C1 segment of cervical spinal cord (tissue), 14 donors: ENCODE data around the gene TTLL10.
"Not testable (repeated sequence)": the region's sequence is repeated elsewhere in the genome, so short reads cannot be mapped to it uniquely, and the experiment has no call there.

Source experiments
- DNase-seq, 14 donors: peaks; one replicate each; lab custom pipeline; 2025; lab: John Stamatoyannopoulos, UW

Gene TTLL10

DNA sequence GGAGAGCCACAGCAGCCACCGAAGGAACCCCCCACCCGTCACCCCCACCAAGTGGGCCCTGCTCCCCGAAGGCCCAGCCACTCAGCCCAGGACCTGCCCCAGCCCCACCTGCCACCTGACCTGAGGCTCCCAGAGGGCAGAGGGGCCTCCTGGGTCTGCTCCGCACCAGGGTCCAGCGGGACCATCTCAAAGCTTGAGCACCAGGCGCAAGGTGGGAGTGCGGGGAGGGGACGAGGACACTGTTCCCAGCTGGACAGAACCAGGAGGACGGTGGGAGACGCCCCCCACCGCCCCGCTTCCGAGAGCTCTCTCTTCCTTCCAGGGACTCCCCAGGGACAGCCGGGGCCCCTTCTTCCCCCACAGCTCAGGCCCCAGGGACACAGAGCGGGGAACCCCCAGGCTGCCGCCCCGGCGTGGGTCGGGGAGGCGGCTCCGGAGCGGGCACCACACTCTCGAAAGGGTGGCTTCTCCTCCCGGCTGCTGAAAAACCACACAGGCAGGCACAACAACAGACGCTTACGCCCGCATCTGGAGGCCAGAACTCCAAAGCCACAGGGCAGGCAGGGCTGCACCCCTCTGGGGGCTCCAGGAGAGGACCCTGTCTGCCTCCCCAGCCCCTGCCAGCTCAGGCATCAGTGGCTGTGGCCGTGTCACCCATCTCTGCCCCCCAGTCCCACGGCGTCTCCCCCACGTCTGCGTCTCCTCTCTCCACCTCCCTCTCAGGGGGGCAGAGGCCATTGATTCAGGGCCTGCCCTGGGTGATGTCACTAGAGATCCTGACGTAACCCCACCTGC, 1.9 kb upstream of the TTLL10 start:
- no peak for DNase-seq

DNA sequence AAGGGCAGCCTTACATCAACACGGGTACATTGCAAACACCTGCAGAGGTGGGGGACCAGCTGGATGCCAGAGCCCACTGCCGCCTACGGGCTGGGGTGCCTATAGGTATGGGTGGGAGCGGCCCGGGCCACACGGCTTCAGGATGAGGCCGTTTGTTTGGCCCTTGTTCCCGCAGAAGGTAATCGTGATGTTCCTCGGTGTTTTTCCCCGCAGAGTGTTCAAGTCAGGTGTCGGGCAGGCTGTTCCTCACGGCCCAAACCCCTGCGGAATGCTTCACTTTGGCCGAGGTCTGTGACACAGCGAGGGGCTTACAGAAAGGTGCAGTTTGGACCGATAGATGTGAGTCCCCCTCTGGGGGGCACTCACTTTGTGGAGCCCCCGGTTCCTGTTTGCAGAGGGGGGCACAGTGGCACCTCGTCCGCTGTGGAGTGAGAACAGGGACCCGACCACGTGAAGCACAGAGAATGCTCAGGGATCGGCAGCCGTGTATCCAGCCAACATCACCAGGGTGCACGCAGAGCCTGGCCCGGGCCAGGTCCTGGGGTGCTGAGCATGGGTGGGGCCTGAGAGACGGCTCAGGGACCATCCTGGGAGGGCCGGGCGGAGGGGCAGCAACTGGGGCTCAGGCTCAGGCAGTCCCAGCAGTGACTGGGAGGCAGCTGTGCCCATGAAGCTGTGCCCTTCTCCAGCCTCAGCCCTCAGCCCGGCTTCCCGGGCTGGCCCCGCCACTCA, 453 bp upstream of the TTLL10 start:
- no peak for DNase-seq

DNA sequence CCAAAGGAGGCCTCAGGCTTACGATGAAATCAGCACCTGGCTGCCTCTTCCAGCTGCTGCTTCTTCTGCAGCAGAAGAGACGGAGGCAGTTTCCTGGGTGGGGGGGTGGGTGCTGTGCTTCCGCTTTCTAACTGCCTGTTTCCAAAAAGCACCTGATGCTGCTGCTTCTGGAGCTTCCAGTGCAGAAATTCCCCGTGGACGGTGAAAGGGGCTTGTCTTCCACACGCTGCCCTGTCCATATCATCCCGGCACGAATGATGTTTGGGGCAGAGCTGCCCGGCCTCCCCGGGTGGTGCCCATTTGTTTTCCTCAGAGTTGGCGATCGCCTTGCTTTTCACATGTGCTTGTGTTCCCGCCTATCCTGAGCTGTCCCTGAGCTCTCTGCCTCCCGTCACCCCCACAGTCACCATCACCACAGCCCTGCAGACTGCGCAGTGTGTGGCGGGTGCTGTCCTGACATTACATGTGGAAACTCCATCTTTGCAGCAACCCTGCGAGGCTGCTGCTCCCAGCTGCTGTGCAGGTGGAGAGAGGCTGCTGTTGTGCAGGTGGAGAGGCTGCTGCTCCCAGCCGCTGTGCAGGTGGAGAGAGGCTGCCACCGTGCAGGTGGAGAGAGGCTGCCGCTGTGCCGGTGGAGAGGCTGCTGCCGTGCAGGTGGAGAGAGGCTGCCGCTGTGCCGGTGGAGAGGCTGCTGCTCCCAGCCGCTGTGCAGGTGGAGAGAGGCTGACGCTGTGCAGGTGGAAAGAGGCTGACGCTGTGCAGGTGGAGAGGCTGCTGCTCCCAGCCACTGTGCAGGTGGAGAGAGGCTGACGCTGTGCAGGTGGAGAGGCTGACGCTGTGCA, 1.8 kb downstream of the TTLL10 start:
- no peak for DNase-seq

DNA sequence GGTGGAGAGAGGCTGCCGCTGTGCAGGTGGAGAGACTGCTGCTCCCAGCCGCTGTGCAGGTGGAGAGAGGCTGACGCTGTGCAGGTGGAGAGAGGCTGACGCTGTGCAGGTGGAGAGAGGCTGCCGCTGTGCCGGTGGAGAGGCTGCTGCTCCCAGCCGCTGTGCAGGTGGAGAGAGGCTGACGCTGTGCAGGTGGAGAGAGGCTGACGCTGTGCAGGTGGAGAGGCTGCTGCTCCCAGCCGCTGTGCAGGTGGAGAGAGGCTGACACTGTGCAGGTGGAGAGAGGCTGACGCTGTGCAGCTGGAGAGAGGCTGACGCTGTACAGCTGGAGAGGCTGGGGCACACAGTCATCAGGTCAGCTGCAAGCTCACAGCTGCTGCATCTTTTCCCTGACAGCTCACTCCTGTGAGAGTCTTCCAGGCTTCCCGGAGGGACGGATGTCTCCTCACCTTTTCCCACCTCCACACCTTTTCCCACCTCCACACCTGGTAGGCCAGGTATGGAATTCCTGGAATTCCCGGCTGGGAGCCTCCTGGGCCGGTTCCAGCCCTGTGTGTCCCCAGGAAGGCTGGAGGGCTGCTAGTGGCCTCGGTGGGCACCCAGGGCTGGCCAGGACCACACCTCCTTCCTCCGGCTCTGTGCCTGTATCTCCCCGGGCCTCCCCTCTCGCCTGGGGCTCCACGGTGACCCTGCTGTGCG, 2.5 kb downstream of the TTLL10 start:
- not testable (repeated sequence) for DNase-seq

DNA sequence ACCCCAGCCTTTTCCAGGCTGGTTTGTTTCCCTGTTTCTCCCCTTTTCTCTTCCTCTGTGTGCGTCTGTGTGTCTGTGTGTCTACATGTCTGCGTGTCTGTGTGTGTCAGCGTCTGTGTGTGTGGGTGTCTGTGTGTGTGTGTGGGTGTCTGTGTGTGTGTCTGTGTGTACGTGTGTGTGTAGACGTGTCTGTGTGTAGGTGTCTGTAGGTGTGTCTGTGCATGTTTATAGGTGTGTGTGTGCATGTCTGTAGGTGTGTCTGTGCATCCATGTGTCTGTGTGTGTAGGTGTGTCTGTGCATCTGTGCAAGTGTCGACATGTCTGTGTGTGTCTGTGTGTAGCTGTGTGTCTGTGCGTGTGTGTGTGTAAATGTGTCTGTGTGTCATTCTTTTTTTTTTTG, 3.3 kb downstream of the TTLL10 start:
- no peak for DNase-seq

DNA sequence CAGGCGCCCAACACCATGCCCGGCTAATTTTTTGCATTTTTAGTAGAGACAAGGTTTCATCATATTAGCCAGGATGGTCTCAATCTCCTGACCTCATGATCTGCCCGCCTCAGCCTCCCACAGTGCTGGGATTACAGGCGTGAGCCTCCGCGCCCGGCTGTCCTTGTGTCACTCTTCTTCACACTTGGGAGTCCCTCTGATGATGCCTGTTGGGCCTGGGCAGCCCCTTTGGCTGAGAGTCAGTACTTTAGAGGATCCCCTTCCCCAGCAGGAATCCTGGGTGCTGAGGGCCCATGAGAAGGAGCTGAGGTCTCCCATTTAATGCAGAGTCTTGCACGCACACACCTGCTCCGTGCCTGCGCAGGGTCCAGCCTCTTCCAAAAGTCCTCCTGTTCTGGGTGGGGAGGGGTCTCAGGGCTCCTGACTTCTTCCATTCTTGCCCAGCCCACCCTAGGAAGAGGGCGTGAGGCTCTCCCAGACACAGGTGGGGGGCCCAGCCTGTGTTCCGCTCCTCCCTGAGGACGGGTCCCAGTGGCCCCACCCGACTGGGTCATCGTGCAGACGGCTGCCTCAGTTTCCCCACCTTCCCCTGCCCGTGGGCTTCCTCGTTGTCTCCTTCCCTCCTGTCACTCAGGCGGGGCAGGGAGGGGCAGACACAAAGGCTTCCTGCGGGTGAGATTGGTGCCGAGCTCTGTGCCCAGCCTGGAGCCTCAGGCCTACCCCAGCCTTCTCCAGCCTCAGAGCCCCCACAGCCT, 3.9 kb downstream of the TTLL10 start:
- DNase-seq: no peak

DNA sequence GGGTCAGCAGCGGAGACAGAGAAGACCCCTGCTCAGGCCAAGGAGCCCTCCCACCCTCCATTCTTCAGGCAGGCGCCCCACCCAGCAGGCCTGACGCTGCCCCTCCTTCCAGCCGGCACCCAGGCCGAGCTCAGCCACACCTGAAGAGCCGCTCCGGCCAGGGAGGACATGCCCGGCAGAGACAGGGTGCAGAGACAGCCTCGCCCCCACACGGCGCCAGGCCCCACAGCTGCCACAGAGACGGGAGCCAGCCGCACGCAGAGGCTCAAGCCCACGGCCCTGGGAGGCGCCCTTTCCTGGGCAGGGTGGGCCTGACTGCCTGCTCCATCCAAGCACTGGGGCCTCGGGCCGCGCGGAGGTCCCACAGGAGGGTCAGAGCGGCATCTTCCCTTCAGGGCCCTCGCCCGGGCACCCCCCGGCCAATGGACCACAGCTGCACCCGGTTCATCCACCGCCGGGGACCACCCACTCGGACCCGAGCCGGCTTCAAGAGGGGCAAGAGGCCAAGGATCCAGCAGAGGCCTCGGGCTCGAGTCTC, 5.2 kb downstream of the TTLL10 start:
- no peak for DNase-seq

DNA sequence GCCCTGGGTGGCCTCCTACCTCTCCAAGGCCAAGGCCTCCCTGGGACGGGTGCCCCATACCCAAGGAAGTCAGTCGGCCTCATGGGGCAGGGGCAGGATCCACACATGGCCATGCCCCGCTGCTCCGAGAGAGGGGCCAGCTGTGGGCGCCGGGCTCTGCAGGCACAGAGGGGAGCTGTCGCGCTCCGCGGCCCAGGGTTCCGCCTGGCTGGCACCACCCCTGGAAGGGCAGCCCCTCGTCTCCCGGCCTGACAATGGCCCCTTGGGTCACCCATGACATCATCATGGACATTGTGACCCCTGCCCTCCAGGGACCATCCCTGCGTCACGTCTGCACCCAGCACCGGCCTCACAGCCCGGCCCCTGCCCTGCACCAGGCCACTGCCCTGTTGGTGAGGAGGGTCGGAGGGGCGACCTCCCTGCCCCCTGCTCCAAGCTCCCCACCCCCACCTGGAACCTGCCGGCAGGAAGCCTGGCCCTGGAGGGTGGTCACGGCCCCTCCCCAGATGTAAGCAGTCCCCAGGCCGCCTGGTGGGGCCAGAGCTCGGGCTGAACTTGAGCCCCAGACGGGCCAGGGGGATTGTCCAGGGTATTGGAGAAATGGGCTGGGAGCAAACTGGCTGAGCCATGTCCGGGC, 5.8 kb downstream of the TTLL10 start:
- DNase-seq: no peak

DNA sequence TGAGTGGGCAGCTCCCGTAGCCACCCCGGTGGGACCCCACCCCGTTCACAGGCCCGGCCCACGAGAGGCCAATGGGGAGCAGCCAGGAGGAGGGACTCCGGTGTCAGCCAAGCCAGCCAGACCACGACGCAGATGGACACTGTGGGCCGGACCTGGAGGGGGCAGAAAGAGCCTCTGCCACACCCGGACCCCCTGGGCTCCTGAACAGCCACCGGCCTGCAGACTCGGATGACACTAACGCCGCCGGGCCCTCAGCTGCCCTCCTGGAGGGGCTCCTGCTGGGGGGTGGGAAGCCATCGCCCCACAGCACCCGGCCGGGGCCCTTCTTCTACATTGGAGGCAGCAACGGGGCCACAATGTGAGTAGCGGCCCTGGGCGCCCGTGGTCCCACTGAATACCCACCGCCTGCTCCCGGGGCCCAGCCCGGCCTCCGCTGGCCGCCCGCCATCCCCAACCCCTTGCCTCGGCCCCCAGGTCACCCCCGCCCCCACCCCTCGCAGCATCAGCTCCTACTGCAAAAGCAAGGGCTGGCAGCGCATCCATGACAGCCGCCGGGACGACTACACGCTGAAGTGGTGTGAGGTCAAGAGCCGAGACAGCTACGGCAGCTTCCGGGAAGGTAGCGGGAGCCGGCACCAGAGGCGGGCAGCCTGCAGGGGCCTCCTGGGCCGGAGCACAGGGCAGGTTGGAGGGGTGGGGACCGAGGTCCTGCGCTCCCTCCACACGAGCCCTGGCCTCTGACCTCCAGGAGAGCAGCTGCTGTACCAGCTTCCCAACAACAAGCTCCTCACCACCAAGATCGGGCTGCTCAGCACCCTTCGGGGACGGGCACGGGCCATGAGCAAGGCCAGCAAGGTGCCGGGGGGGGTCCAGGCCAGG, 6.5 kb downstream of the TTLL10 start:
- DNase-seq: no peak

DNA sequence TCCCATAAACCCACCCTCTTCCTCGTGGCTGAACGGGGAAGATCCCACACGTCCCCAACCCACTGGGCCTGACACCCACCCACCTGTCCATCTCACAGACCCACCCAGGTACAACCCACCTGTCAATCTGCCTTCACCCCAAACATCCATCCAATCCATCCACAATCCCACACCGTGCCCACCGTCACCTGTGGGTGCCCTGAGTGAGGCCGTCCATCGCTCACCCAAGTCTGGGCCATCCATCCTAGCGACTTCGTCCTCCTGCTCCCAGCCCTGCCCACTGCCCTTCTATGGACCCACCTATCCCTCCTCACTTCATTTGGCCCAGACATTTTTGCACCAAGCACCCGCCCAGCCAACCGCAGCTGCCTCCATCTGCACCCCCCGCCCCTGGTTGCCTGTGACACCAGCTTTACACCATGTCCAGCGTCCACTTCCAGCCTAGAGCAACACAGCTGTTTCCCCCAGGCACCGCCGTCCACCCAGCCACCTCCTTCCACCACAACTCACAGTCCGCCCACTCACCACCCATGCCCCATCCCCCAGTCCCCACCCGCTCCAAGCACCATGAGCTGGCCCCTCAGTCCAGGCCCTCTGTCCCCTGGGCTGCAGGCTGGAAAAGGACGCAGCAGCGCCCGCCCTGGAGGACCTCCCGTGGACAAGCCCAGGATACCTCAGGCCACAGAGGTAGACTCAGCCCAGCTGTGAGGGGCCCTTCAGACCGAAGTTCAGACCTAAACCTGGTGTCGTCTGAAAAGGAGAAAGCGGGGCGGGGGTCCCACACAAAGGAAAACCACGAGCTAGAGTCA, 7.7 kb downstream of the TTLL10 start:
- DNase-seq: no peak

DNA sequence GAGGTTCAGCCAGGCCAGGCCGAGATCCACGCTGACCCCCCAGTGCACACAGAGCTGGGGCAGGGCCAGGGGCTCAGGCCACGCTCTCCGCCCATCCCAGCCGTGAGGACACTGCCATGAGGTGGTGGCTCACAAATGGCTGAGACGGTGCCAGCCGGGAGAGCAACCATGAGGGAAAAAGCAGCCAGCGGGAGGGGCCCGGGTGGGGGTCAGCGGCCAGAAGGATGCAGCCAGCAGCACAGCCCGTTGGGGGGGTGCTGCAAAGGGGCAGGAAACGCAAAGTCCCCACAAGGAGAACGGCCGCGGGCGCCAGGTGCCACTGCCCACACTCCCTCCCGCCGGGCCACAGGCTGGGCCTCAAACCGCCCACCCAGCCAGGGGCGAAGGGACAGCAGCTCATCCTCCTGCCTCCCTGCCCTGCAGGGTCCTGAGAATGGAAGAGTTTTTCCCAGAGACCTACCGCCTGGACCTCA, 8.3 kb downstream of the TTLL10 start:
- no peak for DNase-seq

DNA sequence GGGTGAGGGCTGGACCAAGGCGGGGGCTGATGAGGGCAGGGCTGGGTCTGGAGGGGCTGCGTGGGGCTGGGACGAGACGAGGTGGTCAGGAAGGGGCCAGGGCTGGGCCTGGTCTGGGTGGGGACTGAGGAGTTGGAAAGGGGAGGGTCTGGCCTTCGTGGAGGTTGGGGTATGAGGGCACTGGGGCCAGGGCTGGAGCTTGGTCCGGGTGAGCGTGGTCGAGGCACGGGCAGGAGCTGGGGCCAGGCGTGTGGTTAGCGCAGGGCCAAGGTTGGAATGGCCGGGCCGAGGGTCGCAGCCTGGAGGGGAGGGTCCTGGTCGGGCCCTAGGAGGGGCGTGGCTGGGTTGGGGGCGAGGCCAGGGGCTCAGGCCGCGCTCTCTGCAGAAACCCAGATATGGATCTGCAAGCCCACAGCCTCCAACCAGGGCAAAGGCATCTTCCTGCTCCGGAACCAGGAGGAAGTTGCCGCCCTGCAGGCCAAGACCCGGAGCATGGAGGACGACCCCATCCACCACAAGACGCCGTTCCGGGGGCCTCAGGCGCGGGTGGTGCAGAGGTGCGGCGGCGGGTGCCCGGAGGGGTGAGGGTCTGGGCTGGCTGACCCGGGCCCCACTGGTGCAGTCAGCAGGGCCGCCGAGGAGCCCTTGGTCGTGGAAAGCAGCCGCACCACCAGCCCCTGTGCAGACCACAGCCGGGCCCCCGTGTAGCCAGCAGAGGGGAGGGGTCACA, 9.0 kb downstream of the TTLL10 start:
- no peak for DNase-seq

DNA sequence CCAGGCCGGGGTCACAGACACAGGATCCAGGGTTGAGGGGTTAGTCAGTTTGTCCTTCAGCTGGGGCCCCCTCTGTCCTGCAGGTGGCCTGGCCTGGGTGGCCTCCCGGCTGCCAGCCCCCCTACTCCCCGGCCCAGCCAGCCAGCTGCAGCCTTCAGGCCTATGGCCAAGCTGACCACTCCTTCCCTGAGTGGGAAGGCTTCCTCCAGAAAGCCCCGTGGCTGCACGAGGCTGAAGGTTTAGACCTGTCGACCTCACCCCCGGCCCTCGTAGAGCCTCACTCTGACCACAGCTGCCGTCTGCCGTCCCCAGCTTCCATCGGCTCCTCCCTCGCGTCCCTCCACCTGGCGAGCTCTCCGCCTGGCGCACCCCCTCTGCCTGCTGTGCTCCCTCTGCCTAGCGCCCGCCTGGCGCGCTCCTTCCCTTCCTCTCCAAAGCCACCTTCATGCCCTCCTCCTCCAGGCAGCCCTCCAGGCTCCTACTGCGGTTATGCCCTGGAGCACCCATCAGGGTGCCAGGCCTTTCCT, 9.6 kb downstream of the TTLL10 start:
- DNase-seq: no peak

DNA sequence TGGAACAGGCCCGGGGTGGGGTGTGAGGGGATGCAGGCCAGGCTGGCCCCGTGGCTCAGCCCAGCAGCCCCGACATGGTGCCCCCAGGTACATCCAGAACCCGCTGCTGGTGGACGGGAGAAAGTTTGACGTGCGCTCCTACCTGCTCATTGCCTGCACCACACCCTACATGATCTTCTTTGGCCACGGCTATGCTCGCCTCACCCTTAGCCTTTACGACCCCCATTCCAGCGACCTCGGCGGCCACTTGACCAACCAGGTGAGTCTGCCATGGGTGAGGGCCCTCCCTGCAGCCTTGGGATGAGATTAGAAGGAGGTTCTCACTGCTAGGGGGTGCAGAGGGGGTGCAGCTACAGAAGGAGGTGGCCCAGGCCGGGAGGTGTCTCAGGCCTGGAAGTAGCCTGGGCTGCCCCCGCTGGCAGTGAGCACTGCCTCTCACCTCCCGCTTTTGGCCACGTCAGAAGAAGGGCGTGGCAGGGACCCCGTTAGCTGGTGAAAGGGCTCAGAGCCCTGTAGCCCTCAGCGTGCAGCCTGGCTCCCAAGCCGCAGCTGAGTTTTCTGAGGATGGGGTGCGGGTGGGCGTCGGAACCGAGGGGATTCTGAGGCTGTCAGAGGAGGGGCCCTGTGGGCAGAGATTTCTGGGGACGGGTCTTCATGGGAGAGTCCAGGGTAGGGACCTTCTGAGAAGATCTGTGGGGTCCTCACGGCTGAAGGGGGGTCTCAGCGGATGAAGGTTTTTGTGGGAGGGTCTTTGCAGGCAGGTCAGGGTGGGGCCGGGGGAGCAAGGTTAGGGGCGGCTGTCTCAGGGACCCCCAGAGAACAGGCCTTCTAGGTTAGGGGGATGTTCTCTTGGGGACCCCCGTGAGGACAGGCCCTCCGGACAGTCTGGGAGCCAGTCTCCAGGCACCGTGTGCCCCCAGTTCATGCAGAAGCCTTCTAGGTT, 10.4 kb downstream of the TTLL10 start:
- DNase-seq: no peak

DNA sequence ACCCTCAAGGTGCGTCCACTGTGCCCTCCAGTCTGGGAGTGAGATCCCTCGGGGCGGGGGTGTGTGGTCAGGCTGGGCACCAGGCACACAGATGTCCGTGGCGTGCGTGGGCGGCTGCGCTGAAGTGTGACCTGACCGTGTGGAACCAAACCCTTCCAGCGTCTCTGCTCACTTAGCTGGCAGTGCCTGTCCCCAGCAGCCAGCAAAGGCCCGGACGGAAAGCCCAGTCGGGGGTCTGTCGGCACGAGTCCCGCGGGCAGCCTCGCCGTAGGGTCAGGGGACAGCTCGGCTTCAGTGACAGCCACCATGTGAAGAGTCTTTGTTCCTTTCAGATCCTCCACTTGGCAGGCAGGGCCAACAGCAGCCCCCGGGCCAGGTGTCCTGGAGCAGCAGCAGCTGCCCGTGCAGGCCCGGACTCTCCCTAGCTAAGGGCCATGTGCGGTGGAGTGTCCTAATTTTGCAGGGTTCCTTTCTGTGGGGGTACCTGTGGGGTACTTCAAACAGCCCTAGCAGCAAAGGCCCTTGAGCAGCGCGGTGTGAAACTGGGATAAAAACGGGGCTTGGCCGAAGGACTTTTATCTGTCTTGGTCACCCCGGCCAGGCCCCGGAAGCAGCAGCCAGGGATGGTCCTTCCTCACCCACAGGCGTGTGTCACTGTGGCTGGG, 11.6 kb downstream of the TTLL10 start:
- peak in 6 of 14 donors; percentile 0 to 50 (median 23) for DNase-seq
